Prostate gland (tissue), 2 donors: ENCODE data around the gene CFDP1.

Experiments used
- CTCF ChIP-seq, 4 experiments: fragments of 200-600 bp in 2 of 4; fragments of 450-650 bp in 2 of 4; sonication (generic) in 2 of 4; IDR thresholded peaks; 1 replicate in 3 of 4; 2 replicates in 1 of 4; pipeline ENCODE4 v1.5.1; 2016 to 2019; ENCODE audit warnings: antibody characterized with exemption in 4 of 4, mild to moderate bottlenecking in 2 of 4, moderate library complexity in 2 of 4
- POLR2A ChIP-seq: fragments of 450-650 bp; IDR thresholded peaks from one replicate; pipeline ENCODE4 v1.6.1; 2016; ENCODE audit warnings: antibody characterized with exemption, mild to moderate bottlenecking

DNA sequence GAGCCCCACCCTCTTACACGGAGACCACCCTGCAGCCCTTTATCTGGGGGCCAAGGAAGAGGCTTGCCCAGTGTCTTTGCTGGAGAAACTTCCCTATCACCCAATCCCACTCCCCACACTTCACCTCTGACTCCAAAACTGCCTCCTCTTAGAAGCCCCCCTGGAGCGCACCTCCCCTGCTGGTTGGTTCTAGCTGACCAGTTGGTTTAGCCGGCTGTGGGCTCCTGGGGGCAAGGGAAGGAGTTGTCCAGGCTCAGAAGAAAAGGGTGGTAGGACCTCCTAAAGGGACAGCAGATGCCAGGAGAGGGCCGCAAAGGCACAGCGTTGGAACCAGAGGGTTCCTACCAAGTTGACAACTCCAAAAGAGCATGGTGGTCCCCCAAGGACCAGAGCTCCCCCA lies 183.9 kb downstream of the CFDP1 start:
- TF ChIP-seq POLR2A (no peak), CTCF (IDR thresholded peaks at IDR 0.05) (no peak)
